IPS-18a (cell line): Measurements from ENCODE around the gene GCG.

ENCODE experiments used
- H3K27ac ChIP-seq: one replicate; pipeline ENCODE4 v1.5.1; 2013; ENCODE audit warnings: low read length
- H3K27me3 ChIP-seq: one replicate; pipeline ENCODE4 v1.6.1; 2013; ENCODE audit warnings: mild to moderate bottlenecking, low read length; ENCODE audit not compliant: control insufficient read depth, insufficient read depth
- H3K36me3 ChIP-seq: one replicate; pipeline ENCODE4 v1.6.1; 2013; ENCODE audit warnings: low read depth, low read length; ENCODE audit not compliant: control insufficient read depth
- H3K4me1 ChIP-seq: one replicate; pipeline ENCODE4 v1.6.1; 2013; ENCODE audit warnings: low read depth, low read length; ENCODE audit not compliant: control insufficient read depth
- H3K4me3 ChIP-seq: one replicate; pipeline ENCODE4 v1.5.1; 2013; ENCODE audit warnings: low read length
- H3K9ac ChIP-seq: one replicate; pipeline ENCODE4 v1.6.1; 2013; ENCODE audit warnings: mild to moderate bottlenecking, low read length, moderate library complexity
- H3K9me3 ChIP-seq: one replicate; pipeline ENCODE4 v1.6.1; 2013; ENCODE audit warnings: low read depth, low read length; ENCODE audit not compliant: control insufficient read depth

Gene GCG

GRCh38 chr2:162115076-162115475 lies 37.0 kb downstream of the GCG start:
- Histone ChIP-seq H3K4me1 (peaks cover 14% of the 10 kb centered on the region), H3K4me3 (no peak overlapping the region), H3K9ac (no peak overlapping the region), H3K27me3 (no peaks in the 10 kb centered on the region), H3K36me3 (no peaks in the 10 kb centered on the region), H3K9me3 (no peaks in the 10 kb centered on the region), H3K27ac (no peak overlapping the region)

GRCh38 chr2:162114271-162114670 lies 37.8 kb downstream of the GCG start:
- Histone ChIP-seq H3K27me3 (no peaks in the 10 kb centered on the region), H3K4me3 (no peak overlapping the region), H3K36me3 (no peaks in the 10 kb centered on the region), H3K9ac (no peak overlapping the region), H3K9me3 (no peaks in the 10 kb centered on the region), H3K4me1 (peaks cover 14% of the 10 kb centered on the region), H3K27ac (no peak overlapping the region)

- Histone ChIP-seq H3K27ac (no peak overlapping the region), H3K4me3 (no peak overlapping the region), H3K9me3 (no peaks in the 10 kb centered on the region), H3K36me3 (no peaks in the 10 kb centered on the region), H3K27me3 (no peaks in the 10 kb centered on the region), H3K4me1 (peaks cover 14% of the 10 kb centered on the region), H3K9ac (no peak overlapping the region)
Observed at GRCh38 chr2:162113776-162114168, 38.3 kb downstream of the GCG start.

- Histone ChIP-seq H3K9me3 (no peaks in the 10 kb centered on the region), H3K4me1 (peaks cover 14% of the 10 kb centered on the region), H3K36me3 (no peaks in the 10 kb centered on the region), H3K27me3 (no peaks in the 10 kb centered on the region), H3K4me3 (no peak overlapping the region), H3K27ac (no peak overlapping the region), H3K9ac (no peak overlapping the region)
Observed at GRCh38 chr2:162113088-162113775, 38.8 kb downstream of the GCG start.

GRCh38 chr2:162111958-162112850 lies 39.8 kb downstream of the GCG start:
- H3K4me1 ChIP-seq: peaks cover 14% of the 10 kb centered on the region
- no peaks in the 10 kb centered on the region for H3K27me3 ChIP-seq
- no peak overlapping the region for H3K9ac ChIP-seq

GRCh38 chr2:162107361-162107901 lies 44.6 kb downstream of the GCG start:
- Histone ChIP-seq H3K27me3 (no peaks in the 10 kb centered on the region), H3K36me3 (no peaks in the 10 kb centered on the region), H3K4me1 (no peaks in the 10 kb centered on the region), H3K27ac (no peak overlapping the region), H3K4me3 (no peak overlapping the region), H3K9me3 (no peaks in the 10 kb centered on the region), H3K9ac (no peak overlapping the region)

More at GRCh38 chr2:162111958-162112850, 39.8 kb downstream of the GCG start:
- Histone ChIP-seq H3K4me3 (no peak overlapping the region), H3K27ac (no peak overlapping the region), H3K9me3 (no peaks in the 10 kb centered on the region), H3K36me3 (no peaks in the 10 kb centered on the region)

- Histone ChIP-seq H3K27ac (no peak overlapping the region), H3K4me3 (no peak overlapping the region), H3K27me3 (no peaks in the 10 kb centered on the region), H3K36me3 (no peaks in the 10 kb centered on the region), H3K9ac (no peak overlapping the region), H3K4me1 (no peaks in the 10 kb centered on the region), H3K9me3 (no peaks in the 10 kb centered on the region)
Observed at GRCh38 chr2:162106746-162107145, 45.3 kb downstream of the GCG start.

GRCh38 chr2:162106146-162106551 lies 45.9 kb downstream of the GCG start:
- H3K9ac ChIP-seq: no peak overlapping the region
- no peaks in the 10 kb centered on the region for H3K4me1 ChIP-seq
- no peaks in the 10 kb centered on the region for H3K27me3 ChIP-seq
- no peak overlapping the region for H3K4me3 ChIP-seq
- no peaks in the 10 kb centered on the region for H3K9me3 ChIP-seq
- H3K27ac ChIP-seq: no peak overlapping the region
- no peaks in the 10 kb centered on the region for H3K36me3 ChIP-seq

GRCh38 chr2:162103443-162104009 lies 48.5 kb downstream of the GCG start:
- H3K36me3 ChIP-seq: no peaks in the 10 kb centered on the region
- no peaks in the 10 kb centered on the region for H3K27me3 ChIP-seq
- H3K4me3 ChIP-seq: no peak overlapping the region
- H3K27ac ChIP-seq: no peak overlapping the region
- H3K9ac ChIP-seq: no peak overlapping the region
- no peaks in the 10 kb centered on the region for H3K4me1 ChIP-seq
- no peaks in the 10 kb centered on the region for H3K9me3 ChIP-seq

GRCh38 chr2:162100579-162100978 lies 51.5 kb downstream of the GCG start:
- H3K4me1 ChIP-seq: no peaks in the 10 kb centered on the region
- no peaks in the 10 kb centered on the region for H3K9me3 ChIP-seq
- H3K9ac ChIP-seq: no peak overlapping the region
- H3K27me3 ChIP-seq: no peaks in the 10 kb centered on the region
- no peak overlapping the region for H3K27ac ChIP-seq
- H3K36me3 ChIP-seq: no peaks in the 10 kb centered on the region
- no peak overlapping the region for H3K4me3 ChIP-seq

GRCh38 chr2:162099836-162100235 lies 52.2 kb downstream of the GCG start:
- H3K9me3 ChIP-seq: no peaks in the 10 kb centered on the region
- H3K4me3 ChIP-seq: no peak overlapping the region
- no peaks in the 10 kb centered on the region for H3K4me1 ChIP-seq
- no peaks in the 10 kb centered on the region for H3K27me3 ChIP-seq
- no peak overlapping the region for H3K9ac ChIP-seq
- H3K27ac ChIP-seq: no peak overlapping the region
- H3K36me3 ChIP-seq: no peaks in the 10 kb centered on the region
